HEK293 (cell line): Measurements from ENCODE around the gene MAP6.

Source experiments
- CTCF ChIA-PET: fragments of 350-600 bp; formaldehyde crosslinking; extraction: SDS; loops from one replicate; lab custom pipeline; 2021; ENCODE audit warnings: antibody characterized with exemption; lab: Yijun Ruan, JAX
- POLR2A ChIA-PET: fragments of 300-600 bp; formaldehyde crosslinking; extraction: SDS; loops from one replicate; lab custom pipeline; 2020; ENCODE audit warnings: antibody characterized with exemption, inconsistent platforms; lab: Yijun Ruan, JAX
- H3K27ac ChIP-seq: fragments of 200-500 bp; sonication (Bioruptor generic); 2 replicates; pipeline ENCODE4 v1.5.1; 2014; ENCODE audit warnings: low read depth, low read length, control low read depth, inconsistent platforms; ENCODE audit errors: extremely low read depth
- H3K36me3 ChIP-seq, 2 experiments: fragments of 200-500 bp in 1 of 2; sonication (Bioruptor generic) in 1 of 2; 1 replicate in 1 of 2; 2 replicates in 1 of 2; pipeline ENCODE4 v1.5.1; 2014 to 2017; ENCODE audit warnings: inconsistent platforms in 2 of 2, low read length in 2 of 2; ENCODE audit not compliant: control insufficient read depth in 2 of 2, insufficient read depth in 1 of 2
- H3K4me1 ChIP-seq: fragments of 200-500 bp; sonication (Bioruptor generic); 2 replicates; pipeline ENCODE4 v1.5.1; 2014; ENCODE audit warnings: mild to moderate bottlenecking, low read length, inconsistent platforms; ENCODE audit not compliant: control insufficient read depth, insufficient read depth
- H3K4me3 ChIP-seq: 2 replicates; pipeline ENCODE4 v1.5.1; 2011; ENCODE audit warnings: low read depth, mild to moderate bottlenecking, control low read depth, low read length, moderate library complexity
- H3K9me3 ChIP-seq: fragments of 200-500 bp; sonication (Bioruptor generic); 2 replicates; pipeline ENCODE4 v1.5.1; 2014; ENCODE audit warnings: low read depth, low read length, inconsistent platforms; ENCODE audit not compliant: control insufficient read depth, insufficient read depth
- ATF2 ChIP-seq: fragments of 450-650 bp; formaldehyde crosslinking; IDR thresholded peaks from 2 replicates; pipeline ENCODE4 v1.5.1; 2016; ENCODE audit warnings: missing biosample characterization, missing genetic modification characterization, low read depth
- BCL6B ChIP-seq: fragments of 450-650 bp; formaldehyde crosslinking; IDR thresholded peaks from 2 replicates; pipeline ENCODE4 v1.5.1; 2017; ENCODE audit warnings: missing biosample characterization, missing genetic modification characterization
- EGR2 ChIP-seq: fragments of 450-650 bp; formaldehyde crosslinking; IDR thresholded peaks from 2 replicates; pipeline ENCODE4 v1.5.1; 2016; ENCODE audit warnings: low read depth, missing biosample characterization, missing genetic modification characterization
- GLI4 ChIP-seq: fragments of 450-650 bp; formaldehyde crosslinking; IDR thresholded peaks from 2 replicates; pipeline ENCODE4 v1.5.1; 2016; ENCODE audit warnings: missing biosample characterization, missing genetic modification characterization
- PRDM6 ChIP-seq: fragments of 450-650 bp; formaldehyde crosslinking; IDR thresholded peaks from 2 replicates; pipeline ENCODE4 v1.5.1; 2017; ENCODE audit warnings: missing biosample characterization, missing genetic modification characterization
- SCRT1 ChIP-seq: fragments of 450-650 bp; formaldehyde crosslinking; IDR thresholded peaks from 2 replicates; pipeline ENCODE4 v1.5.1; 2016; ENCODE audit warnings: missing biosample characterization, missing genetic modification characterization, borderline replicate concordance
- YY2 ChIP-seq: fragments of 450-650 bp; formaldehyde crosslinking; IDR thresholded peaks from 2 replicates; pipeline ENCODE4 v1.5.1; 2016; ENCODE audit warnings: missing biosample characterization, missing genetic modification characterization
- ZBTB17 ChIP-seq: fragments of 450-650 bp; formaldehyde crosslinking; IDR thresholded peaks from 2 replicates; pipeline ENCODE4 v1.5.1; 2016; ENCODE audit warnings: missing biosample characterization, missing genetic modification characterization
- ZBTB26 ChIP-seq: fragments of 450-650 bp; formaldehyde crosslinking; optimal IDR thresholded peaks from 2 replicates; pipeline ENCODE3; 2016; ENCODE audit warnings: missing biosample characterization, mild to moderate bottlenecking, missing genetic modification characterization
- ZFP69B ChIP-seq: fragments of 450-650 bp; formaldehyde crosslinking; IDR thresholded peaks from 2 replicates; pipeline ENCODE4 v1.5.1; 2016; ENCODE audit warnings: missing biosample characterization, missing genetic modification characterization
- ZNF10 ChIP-seq: fragments of 450-650 bp; formaldehyde crosslinking; IDR thresholded peaks from 2 replicates; pipeline ENCODE4 v1.5.1; 2017; ENCODE audit warnings: missing biosample characterization, missing genetic modification characterization
- ZNF121 ChIP-seq: fragments of 450-650 bp; formaldehyde crosslinking; IDR thresholded peaks from 2 replicates; pipeline ENCODE4 v1.5.1; 2016; ENCODE audit warnings: missing biosample characterization, missing genetic modification characterization
- ZNF138 ChIP-seq: fragments of 450-650 bp; formaldehyde crosslinking; IDR thresholded peaks from 2 replicates; pipeline ENCODE4 v1.5.1; 2016; ENCODE audit warnings: missing biosample characterization, missing genetic modification characterization, borderline replicate concordance
- ZNF140 ChIP-seq: fragments of 450-650 bp; formaldehyde crosslinking; IDR thresholded peaks from 2 replicates; pipeline ENCODE4 v1.5.1; 2016; ENCODE audit warnings: missing biosample characterization, missing genetic modification characterization
- ZNF169 ChIP-seq: fragments of 450-650 bp; formaldehyde crosslinking; IDR thresholded peaks from 2 replicates; pipeline ENCODE4 v1.5.1; 2016; ENCODE audit warnings: missing biosample characterization, missing genetic modification characterization
- ZNF239 ChIP-seq: fragments of 450-650 bp; formaldehyde crosslinking; IDR thresholded peaks from 2 replicates; pipeline ENCODE4 v1.5.1; 2016; ENCODE audit warnings: missing biosample characterization, missing genetic modification characterization
- ZNF394 ChIP-seq: fragments of 450-650 bp; formaldehyde crosslinking; IDR thresholded peaks from 2 replicates; pipeline ENCODE4 v1.5.1; 2016; ENCODE audit warnings: missing biosample characterization, missing genetic modification characterization, mild to moderate bottlenecking, moderate library complexity, borderline replicate concordance
- ZNF48 ChIP-seq: fragments of 450-650 bp; formaldehyde crosslinking; IDR thresholded peaks from 2 replicates; pipeline ENCODE4 v1.5.1; 2016; ENCODE audit warnings: missing biosample characterization, missing genetic modification characterization
- ZNF514 ChIP-seq: fragments of 450-650 bp; formaldehyde crosslinking; IDR thresholded peaks from 2 replicates; pipeline ENCODE4 v1.5.1; 2016; ENCODE audit warnings: missing biosample characterization, missing genetic modification characterization
- ZNF548 ChIP-seq: fragments of 450-650 bp; formaldehyde crosslinking; IDR thresholded peaks from 2 replicates; pipeline ENCODE4 v1.5.1; 2016; ENCODE audit warnings: missing biosample characterization, missing genetic modification characterization
- ZNF560 ChIP-seq: fragments of 450-650 bp; formaldehyde crosslinking; IDR thresholded peaks from 2 replicates; pipeline ENCODE4 v1.5.1; 2017; ENCODE audit warnings: missing biosample characterization, missing genetic modification characterization, borderline replicate concordance
- ZNF571 ChIP-seq: fragments of 450-650 bp; formaldehyde crosslinking; IDR thresholded peaks from 2 replicates; pipeline ENCODE4 v1.5.0; 2017; ENCODE audit warnings: missing biosample characterization, missing genetic modification characterization
- ZNF621 ChIP-seq: fragments of 450-650 bp; formaldehyde crosslinking; IDR thresholded peaks from 2 replicates; pipeline ENCODE4 v1.5.1; 2017; ENCODE audit warnings: missing biosample characterization, missing genetic modification characterization
- ZNF645 ChIP-seq: fragments of 450-650 bp; formaldehyde crosslinking; IDR thresholded peaks from 2 replicates; pipeline ENCODE4; 2016; ENCODE audit warnings: missing biosample characterization, missing genetic modification characterization
- ZNF830 ChIP-seq: fragments of 450-650 bp; IDR thresholded peaks from 2 replicates; pipeline ENCODE4 v1.5.0; 2018; ENCODE audit warnings: missing biosample characterization, missing genetic modification characterization, low read depth, mild to moderate bottlenecking, moderate library complexity

The MAP6 gene

GRCh38 chr11:75596914-75597313 lies 71.9 kb downstream of the MAP6 start:
- CTCF ChIA-PET = interaction anchor here (0.6 to 2.3 kb wide), 14 partner anchors 8 to 717 kb away, joined by 3 to 12 read pairs (median 5); no protein-coding TSS in a partner anchor

GRCh38 chr11:75595429-75595828 lies 73.4 kb downstream of the MAP6 start:
- no peak for TF ChIP-seq EGR2
- no peak for TF ChIP-seq ZFP69B (tag by site-specific recombination)
- no peak for TF ChIP-seq ZNF621 (tag by site-specific recombination)
- TF ChIP-seq ZNF560 = no peak
- TF ChIP-seq ZNF239 (tag by site-specific recombination) = no peak
- TF ChIP-seq ZNF169 (tag by site-specific recombination) = no peak
- TF ChIP-seq ZNF571 (tag by site-specific recombination) = no peak
- TF ChIP-seq ZNF645 (tag by site-specific recombination) = no peak
- TF ChIP-seq ZNF394 (tag by site-specific recombination) = no peak
- no peak for TF ChIP-seq ZBTB26 (tag by site-specific recombination)
- TF ChIP-seq ZNF48 (tag by site-specific recombination) = no peak
- TF ChIP-seq SCRT1 (tag by site-specific recombination) = no peak
- no peak for TF ChIP-seq ZNF10 (tag by site-specific recombination)
- TF ChIP-seq ZBTB17 (tag by site-specific recombination) = no peak
- ChIA-PET POLR2A (no interaction called here), CTCF (interaction anchor here (0.6 to 2.0 kb wide), 9 partner anchors 11 to 479 kb away, joined by 3 to 6 read pairs (median 3); no protein-coding TSS in a partner anchor)
- Histone ChIP-seq H3K9me3 (no peaks in the 10 kb centered on the region), H3K4me3 (no peak overlapping the region), H3K27ac (no peak overlapping the region), H3K4me1 (no peaks in the 10 kb centered on the region), H3K36me3 (no peaks in the 10 kb centered on the region)

More at GRCh38 chr11:75596914-75597313, 71.9 kb downstream of the MAP6 start:
- Histone ChIP-seq H3K4me1 (no peaks in the 10 kb centered on the region), H3K4me3 (no peak overlapping the region), H3K36me3 (no peaks in the 10 kb centered on the region), H3K9me3 (no peaks in the 10 kb centered on the region), H3K27ac (no peak overlapping the region)
- POLR2A ChIA-PET = no interaction called here
- no peak for TF ChIP-seq ZNF548 (tag by site-specific recombination)
- TF ChIP-seq ZNF560 = no peak
- no peak for TF ChIP-seq ATF2 (tag by site-specific recombination)
- TF ChIP-seq ZNF138 (tag by site-specific recombination) = no peak

- Histone ChIP-seq H3K36me3 (no peaks in the 10 kb centered on the region), H3K27ac (no peak overlapping the region), H3K9me3 (no peaks in the 10 kb centered on the region), H3K4me3 (no peak overlapping the region), H3K4me1 (no peaks in the 10 kb centered on the region)
- POLR2A ChIA-PET = no interaction called here
- CTCF ChIA-PET = interaction anchor here (1.1 to 1.9 kb wide), 3 partner anchors 16 to 148 kb away, joined by 3 to 6 read pairs (median 5); no protein-coding TSS in a partner anchor
- TF ChIP-seq ZNF514 (tag by site-specific recombination) (no peak), ZNF239 (tag by site-specific recombination) (no peak), ZNF560 (no peak), ZNF830 (tag by site-specific recombination) (no peak), BCL6B (no peak), YY2 (tag by site-specific recombination) (no peak), ZNF140 (no peak), ZNF121 (tag by site-specific recombination) (no peak), PRDM6 (tag by site-specific recombination) (no peak), GLI4 (no peak)
Measured at GRCh38 chr11:75594211-75594610, 74.6 kb downstream of the MAP6 start.
